HepG2 (cell line): Measurements from ENCODE around the gene HSPA1B. TPM values are rescaled to one million over a fixed set of nuclear protein-coding genes. Genes with fewer than 3 reads are reported as not detected.

Experiments used
- BRCA1 ChIP-seq: sonication (generic); formaldehyde crosslinking; IDR thresholded peaks from 2 replicates; pipeline ENCODE4 v1.4.0; 2020; ENCODE audit warnings: missing genetic modification reagents
- DPF2 ChIP-seq: sonication (generic); formaldehyde crosslinking; IDR thresholded peaks from 2 replicates; pipeline ENCODE4 v1.4.0; 2020; ENCODE audit warnings: mild to moderate bottlenecking, low read depth, missing genetic modification reagents, borderline replicate concordance
- GTF3A ChIP-seq: sonication (generic); formaldehyde crosslinking; conservative IDR thresholded peaks from 2 replicates; pipeline ENCODE4 v1.4.0; 2020; ENCODE audit warnings: mild to moderate bottlenecking, missing genetic modification reagents
- HIVEP1 ChIP-seq: sonication (generic); formaldehyde crosslinking; IDR thresholded peaks from 2 replicates; pipeline ENCODE4 v1.4.0; 2020; ENCODE audit warnings: mild to moderate bottlenecking, missing genetic modification reagents
- LCORL ChIP-seq, 2 experiments: fragments of 450-650 bp in 1 of 2; sonication (generic) in 1 of 2; formaldehyde crosslinking in 1 of 2; IDR thresholded peaks; 2 replicates each; pipeline versions ENCODE4 v1.5.0 to v1.6.1; 2017 to 2020; ENCODE audit warnings: antibody characterized with exemption in 1 of 2, missing genetic modification reagents in 1 of 2
- REPIN1 ChIP-seq: sonication (generic); formaldehyde crosslinking; IDR thresholded peaks from 2 replicates; pipeline ENCODE4 v1.8.0; 2022; ENCODE audit warnings: missing genetic modification reagents, low read depth, mild to moderate bottlenecking, borderline replicate concordance
- SRSF4 ChIP-seq: fragments of 200-400 bp; formaldehyde crosslinking; IDR thresholded peaks from one replicate; pipeline ENCODE4 v1.6.1; 2018; ENCODE audit warnings: mild to moderate bottlenecking, low read depth, low read length, moderate library complexity; ENCODE audit not compliant: poor library complexity, severe bottlenecking
- SUZ12 ChIP-seq: fragments of 150-350 bp; IDR thresholded peaks from 2 replicates; pipeline ENCODE4 v1.6.1; 2014; ENCODE audit warnings: low read depth, low read length
- TBX3 ChIP-seq: fragments of 450-650 bp; IDR thresholded peaks from 2 replicates; pipeline ENCODE4 v1.6.1; 2017; ENCODE audit warnings: antibody characterized with exemption, mild to moderate bottlenecking, inconsistent platforms, borderline replicate concordance
- TOE1 ChIP-seq: sonication (generic); formaldehyde crosslinking; IDR thresholded peaks from 2 replicates; pipeline ENCODE4 v1.4.0; 2020; ENCODE audit warnings: mild to moderate bottlenecking, missing genetic modification reagents
- U2AF2 ChIP-seq: fragments of 200-400 bp; formaldehyde crosslinking; IDR thresholded peaks from 2 replicates; pipeline ENCODE4 v1.6.1; 2017; ENCODE audit warnings: low read depth, mild to moderate bottlenecking, low read length
- ZNF205 ChIP-seq: IDR thresholded peaks from 2 replicates; pipeline ENCODE4 v1.6.1; 2018; ENCODE audit warnings: missing biosample characterization, missing genetic modification reagents
- ZNF253 ChIP-seq: sonication (generic); formaldehyde crosslinking; IDR thresholded peaks from 2 replicates; pipeline ENCODE4 v1.8.0; 2022; ENCODE audit warnings: mild to moderate bottlenecking, missing genetic modification reagents, borderline replicate concordance
- ZNF331 ChIP-seq: sonication (generic); formaldehyde crosslinking; IDR thresholded peaks from 2 replicates; pipeline ENCODE4 v1.4.0; 2020; ENCODE audit warnings: missing genetic modification reagents
- ZNF383 ChIP-seq: sonication (generic); formaldehyde crosslinking; IDR thresholded peaks from 2 replicates; pipeline ENCODE4 v1.4.0; 2020; ENCODE audit warnings: missing genetic modification reagents, mild to moderate bottlenecking, borderline replicate concordance
- ZNF468 ChIP-seq: sonication (generic); formaldehyde crosslinking; IDR thresholded peaks from 2 replicates; pipeline ENCODE4 v1.8.0; 2022; ENCODE audit warnings: mild to moderate bottlenecking, moderate library complexity, missing genetic modification reagents
- ZSCAN9 ChIP-seq: IDR thresholded peaks from 2 replicates; pipeline ENCODE4 v1.6.1; 2016; ENCODE audit warnings: borderline replicate concordance
- ZXDC ChIP-seq: sonication (generic); formaldehyde crosslinking; IDR thresholded peaks from 2 replicates; pipeline ENCODE4 v1.5.0; 2020; ENCODE audit warnings: mild to moderate bottlenecking, missing genetic modification reagents
- polyA plus RNA-seq, 8 experiments: library from polyadenylated mRNA; depleted of rRNA in 3 of 8; stranded (reverse) in 7 of 8; unstranded in 1 of 8; fragments of >200 nt; fragmentation: Illumina TruSeq in 4 of 8; extraction: Trizol in 4 of 8; gene quantifications; 2 replicates each; pipeline versions ENCODE4 v1.2.1 to v1.2.3, GENCODE V29; 2011 to 2016; ENCODE audit warnings: low read depth in 4 of 8, missing spikeins in 1 of 8, mixed read lengths in 1 of 8; ENCODE audit not compliant: insufficient read depth in 1 of 8
- total RNA-seq, 5 experiments: library from RNA; depleted of rRNA; stranded (reverse); fragments of >200 nt; fragmentation: Illumina TruSeq; extraction: Trizol; gene quantifications; 2 replicates each; pipeline ENCODE4 v1.2.3, GENCODE V29; 2016; ENCODE audit warnings: low read depth in 1 of 5
- TF ChIP-seq, protein P1 (sequence below): sonication (generic); formaldehyde crosslinking; IDR thresholded peaks from 2 replicates; pipeline ENCODE4 v1.8.0; 2022; ENCODE audit warnings: mild to moderate bottlenecking, missing genetic modification reagents, borderline replicate concordance
- TF ChIP-seq, protein P2 (sequence below): sonication (generic); formaldehyde crosslinking; IDR thresholded peaks from 2 replicates; pipeline ENCODE4 v1.5.0; 2020; ENCODE audit warnings: mild to moderate bottlenecking, missing genetic modification reagents, borderline replicate concordance

Gene HSPA1B
- total and polyA plus RNA-seq, 2 of the 13 experiments (the other 11 are each of a cell fraction or from before 2014, with no cell fraction given), result 26.0 to 186 TPM

DNA sequence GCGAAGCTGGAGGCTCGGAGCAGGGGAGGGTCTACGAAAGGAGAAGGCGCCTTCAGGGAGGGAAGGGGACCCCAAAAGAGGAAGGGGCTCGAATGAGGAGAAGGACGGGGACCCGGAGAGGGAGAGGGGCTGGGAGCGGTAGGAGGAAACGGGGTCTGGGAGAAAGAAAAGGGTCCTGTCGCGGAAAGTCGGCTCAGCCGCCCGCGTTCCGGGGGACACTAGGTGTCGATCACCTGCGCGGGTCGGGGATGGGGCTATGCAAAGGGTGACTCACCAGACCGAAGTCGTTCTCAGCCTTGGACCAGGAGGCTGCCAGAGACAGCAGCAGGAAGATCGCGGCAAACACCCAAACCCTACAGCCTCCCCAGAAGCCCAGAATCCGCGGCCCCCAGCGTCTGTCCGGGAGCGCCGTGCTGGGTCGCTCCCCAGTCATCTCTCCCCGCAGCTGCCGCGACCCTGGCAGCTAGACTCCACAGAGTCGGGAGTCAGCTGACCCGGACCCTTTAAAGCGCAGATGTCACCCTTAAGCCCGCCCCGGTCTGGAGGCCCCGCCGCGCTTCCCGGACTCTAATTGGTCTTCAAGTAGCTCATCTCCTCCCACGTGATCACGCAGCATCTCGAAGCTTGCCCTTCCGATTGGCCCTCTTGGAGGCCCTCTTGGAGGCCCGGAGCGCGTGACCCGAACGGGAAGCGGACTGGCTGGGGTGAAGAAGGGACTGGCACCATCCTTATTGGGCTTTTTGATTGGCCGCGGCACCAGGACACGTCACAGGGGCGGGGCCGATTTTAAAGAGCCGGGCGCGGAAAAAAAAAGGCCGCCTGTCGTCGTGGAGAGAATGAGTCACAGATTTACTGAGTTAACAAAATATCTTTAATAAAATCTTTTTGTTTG is 35.1 kb downstream of the HSPA1B start, which contains the start of gene NEU1 (continued):
- TF ChIP-seq SUZ12 (no peak), ZSCAN9 (peak; percentile 94), ZNF383 (CRISPR knock-in tag) (0 out of 2 replicates have a peak, but pooled peaks have one; percentile 2), ZNF205 (peak; percentile 95), HIVEP1 (no peak; the same call in 1 of the 2 replicates), TOE1 (CRISPR knock-in tag) (no peak; the same call in 1 of the 2 replicates), SRSF4 (no peak), ZXDC (CRISPR knock-in tag) (0 out of 2 replicates have a peak, but pooled peaks have one; percentile 89), GTF3A (CRISPR knock-in tag) (0 out of 2 replicates have a peak, but pooled peaks have one; percentile 60), ZNF331 (CRISPR knock-in tag) (peak; percentile 90), ZNF253 (CRISPR knock-in tag) (peak; percentile 78; the same call in 1 of the 2 replicates), BRCA1 (peak; percentile 64; the same call in 1 of the 2 replicates), LCORL (IDR thresholded peaks at IDR 0.05) (no peak), LCORL (CRISPR knock-in tag; IDR thresholded peaks at IDR 0.05) (peak; percentile 76), ZNF468 (CRISPR knock-in tag) (0 out of 2 replicates have a peak, but pooled peaks have one; percentile 90), U2AF2 (peak; percentile 90; the same call in 1 of the 2 replicates), TBX3 (0 out of 2 replicates have a peak, but pooled peaks have one; percentile 9), REPIN1 (peak; percentile 94), DPF2 (CRISPR knock-in tag) (no peak)
- TF ChIP-seq, protein P1, sequence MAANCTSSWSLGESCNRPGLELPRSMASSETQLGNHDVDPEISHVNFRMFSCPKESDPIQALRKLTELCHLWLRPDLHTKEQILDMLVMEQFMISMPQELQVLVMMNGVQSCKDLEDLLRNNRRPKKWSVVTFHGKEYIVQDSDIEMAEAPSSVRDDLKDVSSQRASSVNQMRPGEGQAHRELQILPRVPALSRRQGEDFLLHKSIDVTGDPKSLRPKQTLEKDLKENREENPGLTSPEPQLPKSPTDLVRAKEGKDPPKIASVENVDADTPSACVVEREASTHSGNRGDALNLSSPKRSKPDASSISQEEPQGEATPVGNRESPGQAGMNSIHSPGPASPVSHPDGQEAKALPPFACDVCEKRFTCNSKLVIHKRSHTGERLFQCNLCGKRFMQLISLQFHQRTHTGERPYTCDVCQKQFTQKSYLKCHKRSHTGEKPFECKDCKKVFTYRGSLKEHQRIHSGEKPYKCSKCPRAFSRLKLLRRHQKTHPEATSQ (CRISPR knock-in tag), result peak; percentile 93
- TF ChIP-seq, protein P2, sequence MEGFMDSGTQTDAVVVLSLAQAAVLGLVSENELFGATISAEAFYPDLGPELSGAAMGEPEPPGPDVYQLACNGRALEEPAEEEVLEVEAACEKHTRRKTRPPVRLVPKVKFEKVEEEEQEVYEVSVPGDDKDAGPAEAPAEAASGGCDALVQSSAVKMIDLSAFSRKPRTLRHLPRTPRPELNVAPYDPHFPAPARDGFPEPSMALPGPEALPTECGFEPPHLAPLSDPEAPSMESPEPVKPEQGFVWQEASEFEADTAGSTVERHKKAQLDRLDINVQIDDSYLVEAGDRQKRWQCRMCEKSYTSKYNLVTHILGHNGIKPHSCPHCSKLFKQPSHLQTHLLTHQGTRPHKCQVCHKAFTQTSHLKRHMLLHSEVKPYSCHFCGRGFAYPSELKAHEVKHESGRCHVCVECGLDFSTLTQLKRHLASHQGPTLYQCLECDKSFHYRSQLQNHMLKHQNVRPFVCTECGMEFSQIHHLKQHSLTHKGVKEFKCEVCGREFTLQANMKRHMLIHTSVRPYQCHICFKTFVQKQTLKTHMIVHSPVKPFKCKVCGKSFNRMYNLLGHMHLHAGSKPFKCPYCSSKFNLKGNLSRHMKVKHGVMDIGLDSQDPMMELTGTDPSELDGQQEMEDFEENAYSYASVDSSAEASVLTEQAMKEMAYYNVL (CRISPR knock-in tag), result peak; percentile 56; the same call in 1 of the 2 replicates
